SH-SY5Y (cell line): ENCODE results near the gene DNAJA3.
A peak's percentile ranks its signal among the peaks of the same experiment; 100 is the strongest.

Source experiments
- GATA2 ChIP-seq: IDR thresholded peaks from 2 replicates; pipeline ENCODE4 v1.6.1; 2011; ENCODE audit warnings: mild to moderate bottlenecking, low read depth, low read length
- GATA3 ChIP-seq: IDR thresholded peaks from 2 replicates; pipeline ENCODE4 v1.6.1; 2011; ENCODE audit warnings: low read depth, mild to moderate bottlenecking, low read length, moderate library complexity

DNAJA3 gene

GRCh38 chr16:4455081-4455480 lies 29.4 kb downstream of the DNAJA3 start:
- TF ChIP-seq GATA2 (no peak), GATA3 (no peak)

- TF ChIP-seq GATA3: no peak
- TF ChIP-seq GATA2: no peak
Measured at GRCh38 chr16:4455951-4456350, 30.3 kb downstream of the DNAJA3 start.

GRCh38 chr16:4460936-4461249 lies 35.2 kb downstream of the DNAJA3 start:
- no peak for TF ChIP-seq GATA2
- TF ChIP-seq GATA3: no peak

- no peak for TF ChIP-seq GATA3
- no peak for TF ChIP-seq GATA2
Measured at GRCh38 chr16:4461250-4462085, 35.8 kb downstream of the DNAJA3 start.

GRCh38 chr16:4463522-4464163 lies 38.0 kb downstream of the DNAJA3 start:
- TF ChIP-seq GATA2 (no peak), GATA3 (no peak)

- TF ChIP-seq GATA2 (no peak), GATA3 (no peak)
Measured at GRCh38 chr16:4465977-4466779, 40.5 kb downstream of the DNAJA3 start.

GRCh38 chr16:4467916-4468315 lies 42.2 kb downstream of the DNAJA3 start:
- TF ChIP-seq GATA3: no peak
- no peak for TF ChIP-seq GATA2

- TF ChIP-seq GATA2: no peak
- TF ChIP-seq GATA3: no peak
Measured at GRCh38 chr16:4468972-4469371, 43.3 kb downstream of the DNAJA3 start.

- no peak for TF ChIP-seq GATA3
- no peak for TF ChIP-seq GATA2
Measured at GRCh38 chr16:4471869-4472268, 46.2 kb downstream of the DNAJA3 start.

- TF ChIP-seq GATA2 (no peak), GATA3 (no peak)
Measured at GRCh38 chr16:4472880-4473279, 47.2 kb downstream of the DNAJA3 start.

GRCh38 chr16:4474192-4474961 lies 48.7 kb downstream of the DNAJA3 start, which contains the start of gene NMRAL1:
NMRAL1 (minus strand) TSS chr16:4474625; CDS start chr16:4474132, 493 bp downstream.
- TF ChIP-seq GATA2 (peak; percentile 28; the same call in 1 of the 2 replicates), GATA3 (no peak)

GRCh38 chr16:4475880-4476788 lies 50.5 kb downstream of the DNAJA3 start, which contains the start of gene HMOX2:
HMOX2 (plus strand) TSS chr16:4476398; CDS start chr16:4505525, 29,127 bp downstream.
- no peak for TF ChIP-seq GATA2
- no peak for TF ChIP-seq GATA3

GRCh38 chr16:4477966-4478365 lies 52.3 kb downstream of the DNAJA3 start:
- TF ChIP-seq GATA3 (no peak), GATA2 (no peak)
